ENCODE results near the gene GSK3B.

DNA sequence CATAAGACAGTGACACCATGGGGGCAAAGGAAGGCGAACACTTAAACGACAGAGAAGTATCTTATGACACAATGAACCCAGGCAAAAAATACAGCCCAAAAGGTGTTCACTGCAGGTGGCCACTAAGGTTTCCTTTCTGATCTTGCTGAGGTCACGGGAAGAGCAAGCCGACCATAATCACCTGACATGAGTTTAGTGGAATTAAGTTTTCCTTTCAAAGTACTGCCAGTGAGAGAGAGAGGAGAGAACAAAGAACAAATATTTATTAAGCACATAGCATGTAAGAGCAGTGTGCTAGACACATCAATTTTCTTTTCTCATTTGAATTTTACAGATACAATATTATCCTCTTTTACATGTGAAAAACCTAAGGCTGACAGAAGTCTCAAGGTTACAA, 210.1 kb downstream of the GSK3B start:
- TF ChIP-seq CTCF (conservative IDR thresholded peaks at IDR 0.05 in 1 of 2, IDR thresholded peaks at IDR 0.05 in 1 of 2; ENCODE audit: extremely low read depth in 1 of 2, insufficient read depth in 1 of 2, low read depth in 1 of 2, low read length in 2 of 2) = no peak
- no peak for TF ChIP-seq EZH2 (IDR thresholded peaks at IDR 0.05; ENCODE audit: borderline replicate concordance, low read length)

Measured in mammary epithelial cell (primary cell).